Measurements from ENCODE around the gene TDRD10.

TDRD10 gene

GRCh38 chr1:154460695-154461260 is 41.2 kb upstream of the TDRD10 start:
- no peak for TF ChIP-seq CTCF (IDR thresholded peaks at IDR 0.05; ENCODE audit: low read depth, low read length)
- no peak for DNase-seq (ENCODE audit: extremely low read depth, low read depth)

- TF ChIP-seq CTCF (IDR thresholded peaks at IDR 0.05; ENCODE audit: low read depth, low read length) = no peak
- no peak for DNase-seq (ENCODE audit: extremely low read depth, low read depth)
Observed at GRCh38 chr1:154463512-154463990, 38.5 kb upstream of the TDRD10 start.

DNA sequence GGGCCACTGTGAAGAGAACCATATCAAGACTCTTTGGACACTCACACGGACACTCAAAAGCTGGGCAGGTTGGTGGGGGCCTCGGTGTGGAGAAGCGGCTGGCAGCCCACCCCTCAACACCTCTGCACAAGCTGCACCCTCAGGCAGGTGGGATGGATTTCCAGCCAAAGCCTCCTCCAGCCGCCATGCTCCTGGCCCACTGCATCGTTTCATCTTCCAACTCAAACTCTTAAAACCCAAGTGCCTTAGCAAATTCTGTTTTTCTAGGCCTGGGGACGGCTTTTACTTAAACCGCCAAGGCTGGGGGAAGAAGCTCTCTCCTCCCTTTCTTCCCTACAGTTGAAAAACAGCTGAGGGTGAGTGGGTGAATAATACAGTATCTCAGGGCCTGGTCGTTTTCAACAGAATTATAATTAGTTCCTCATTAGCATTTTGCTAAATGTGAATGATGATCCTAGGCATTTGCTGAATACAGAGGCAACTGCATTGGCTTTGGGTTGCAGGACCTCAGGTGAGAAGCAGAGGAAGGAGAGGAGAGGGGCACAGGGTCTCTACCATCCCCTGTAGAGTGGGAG is 36.3 kb upstream of the TDRD10 start:
- no peak for TF ChIP-seq CTCF (IDR thresholded peaks at IDR 0.05; ENCODE audit: low read depth, low read length)
- DNase-seq (ENCODE audit: extremely low read depth, low read depth) = no peak

DNA sequence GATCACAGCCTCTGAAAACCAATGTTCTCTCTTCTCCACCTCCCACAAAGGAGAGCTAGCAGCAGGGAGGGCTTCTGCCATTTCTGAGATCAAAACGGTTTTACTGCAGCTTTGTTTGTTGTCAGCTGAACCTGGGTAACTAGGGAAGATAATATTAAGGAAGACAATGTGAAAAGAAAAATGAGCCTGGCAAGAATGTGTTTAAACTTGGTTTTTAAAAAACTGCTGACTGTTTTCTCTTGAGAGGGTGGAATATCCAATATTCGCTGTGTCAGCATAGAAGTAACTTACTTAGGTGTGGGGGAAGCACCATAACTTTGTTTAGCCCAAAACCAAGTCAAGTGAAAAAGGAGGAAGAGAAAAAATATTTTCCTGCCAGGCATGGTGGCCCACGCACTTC is 35.8 kb upstream of the TDRD10 start:
- no peak for TF ChIP-seq CTCF (IDR thresholded peaks at IDR 0.05; ENCODE audit: low read depth, low read length)
- no peak for DNase-seq (ENCODE audit: extremely low read depth, low read depth)

- peak; percentile 21 for TF ChIP-seq CTCF (IDR thresholded peaks at IDR 0.05; ENCODE audit: low read depth, low read length)
- DNase-seq (ENCODE audit: extremely low read depth, low read depth) = no peak
Observed at GRCh38 chr1:154466921-154467417, 35.0 kb upstream of the TDRD10 start.

DNA sequence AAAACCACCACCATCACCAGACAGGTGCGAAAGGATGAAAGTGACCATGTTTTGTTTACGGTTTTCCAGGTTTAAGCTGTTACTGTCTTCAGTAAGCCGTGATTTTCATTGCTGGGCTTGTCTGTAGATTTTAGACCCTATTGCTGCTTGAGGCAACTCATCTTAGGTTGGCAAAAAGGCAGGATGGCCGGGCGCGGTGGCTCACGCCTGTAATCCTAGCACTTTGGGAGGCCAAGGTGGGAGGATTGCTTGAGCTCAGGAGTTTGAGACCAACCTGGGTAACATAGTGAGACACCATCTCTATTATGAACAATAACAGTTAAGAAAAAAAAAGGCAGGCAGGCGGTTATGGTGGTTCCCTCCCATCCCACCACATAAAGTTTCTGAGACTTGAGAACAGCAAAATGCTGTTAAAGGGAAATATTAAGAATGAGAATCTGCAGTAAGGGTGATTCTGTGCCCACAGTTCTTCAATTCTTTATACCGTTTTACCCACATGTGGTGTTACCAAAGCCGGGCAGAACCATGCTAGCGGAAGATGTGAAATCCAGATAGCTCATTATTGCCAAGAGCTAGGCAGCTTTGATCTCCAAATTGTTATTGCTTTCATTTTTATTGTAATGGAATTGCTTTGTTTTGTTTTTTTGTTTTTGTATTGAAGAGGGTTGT is 34.5 kb upstream of the TDRD10 start:
- no peak for DNase-seq (ENCODE audit: extremely low read depth, low read depth)
- TF ChIP-seq CTCF (IDR thresholded peaks at IDR 0.05; ENCODE audit: low read depth, low read length) = no peak

Measured in AG09319 (cell line).